ENCODE data around the gene CIRBP. TPM values are rescaled to one million over a fixed set of nuclear protein-coding genes. Genes with fewer than 3 reads are reported as not detected.
"Not testable (repeated sequence)": the region's sequence is repeated elsewhere in the genome, so short reads cannot be mapped to it uniquely, and the experiment has no call there.

CIRBP gene
- total RNA-seq, 4 donors from 2014 or later: 258 to 623 (median 458) TPM

- DNase-seq: no peak
- Histone ChIP-seq H3K4me1 (peaks cover 0 to 12% (median under 1%) of the 10 kb centered on the region in 4 donors), H3K36me3 (peaks cover 0 to 10% (median 0%) of the 10 kb centered on the region in 3 donors)
Observed at GRCh38 chr19:1300744-1301490, 31.8 kb downstream of the CIRBP start.

GRCh38 chr19:1302533-1303239 is 33.6 kb downstream of the CIRBP start:
- Histone ChIP-seq H3K4me3 (no peak overlapping the region), H3K27me3 (no peaks in the 10 kb centered on the region), H3K27ac (no peak overlapping the region), H3K9me3 (no peaks in the 10 kb centered on the region), H3K4me1 (peaks cover 0 to 12% (median 0%) of the 10 kb centered on the region in 4 donors), H3K36me3 (no peaks in the 10 kb centered on the region)
- TF ChIP-seq CTCF (IDR thresholded peaks at IDR 0.05): no peak
- TF ChIP-seq POLR2A (IDR thresholded peaks at IDR 0.05): no peak
- DNase-seq: no peak

More at GRCh38 chr19:1300744-1301490, 31.8 kb downstream of the CIRBP start:
- Histone ChIP-seq H3K27ac (no peak overlapping the region), H3K27me3 (peaks cover 0 to 1% of the 10 kb centered on the region in 2 donors), H3K4me3 (no peak overlapping the region), H3K9me3 (no peaks in the 10 kb centered on the region)
- no peak for TF ChIP-seq CTCF (IDR thresholded peaks at IDR 0.05)
- no peak for TF ChIP-seq POLR2A (IDR thresholded peaks at IDR 0.05)

- Histone ChIP-seq H3K4me3 (no peak overlapping the region), H3K4me1 (peaks cover 0 to 12% (median 0%) of the 10 kb centered on the region in 4 donors), H3K27me3 (no peaks in the 10 kb centered on the region), H3K9me3 (no peaks in the 10 kb centered on the region), H3K36me3 (no peaks in the 10 kb centered on the region), H3K27ac (no peak overlapping the region)
- DNase-seq: peak in 2 of 3 donors; percentile 69 to 79
- TF ChIP-seq CTCF (IDR thresholded peaks at IDR 0.05): no peak
- TF ChIP-seq POLR2A (IDR thresholded peaks at IDR 0.05): no peak
Observed at GRCh38 chr19:1304197-1304924, 35.2 kb downstream of the CIRBP start.

GRCh38 chr19:1305354-1305753 is 36.2 kb downstream of the CIRBP start:
- DNase-seq, H3K27me3 ChIP-seq, H3K9me3 ChIP-seq, H3K4me3 ChIP-seq, H3K27ac ChIP-seq, H3K36me3 ChIP-seq: not testable (repeated sequence)
- H3K4me1 ChIP-seq: peaks cover 0 to 12% (median 0%) of the 10 kb centered on the region in 4 donors

GRCh38 chr19:1307320-1307719 is 38.2 kb downstream of the CIRBP start:
- H3K27ac ChIP-seq: no peak overlapping the region
- no peaks in the 10 kb centered on the region for H3K36me3 ChIP-seq
- H3K4me3 ChIP-seq: no peak overlapping the region
- no peaks in the 10 kb centered on the region for H3K9me3 ChIP-seq
- peaks cover 0 to 12% (median 0%) of the 10 kb centered on the region in 4 donors for H3K4me1 ChIP-seq
- TF ChIP-seq POLR2A (IDR thresholded peaks at IDR 0.05): no peak
- no peak for TF ChIP-seq CTCF (IDR thresholded peaks at IDR 0.05)
- no peak for DNase-seq
- no peaks in the 10 kb centered on the region for H3K27me3 ChIP-seq

Measured in Peyer's patch (tissue), 4 donors.